HG03565 (cell line): Measurements from ENCODE around the gene SSTR4.
"Not testable (repeated sequence)": the region's sequence is repeated elsewhere in the genome, so short reads cannot be mapped to it uniquely, and the experiment has no call there.

Experiments used
- ATAC-seq: cut with Tn5 transposase; IDR thresholded peaks from one replicate; pipeline ENCODE4 v1.9.1; 2021; ENCODE audit warnings: mild to moderate bottlenecking, moderate library complexity; ENCODE audit not compliant: unreplicated experiment

SSTR4 gene, protein sequence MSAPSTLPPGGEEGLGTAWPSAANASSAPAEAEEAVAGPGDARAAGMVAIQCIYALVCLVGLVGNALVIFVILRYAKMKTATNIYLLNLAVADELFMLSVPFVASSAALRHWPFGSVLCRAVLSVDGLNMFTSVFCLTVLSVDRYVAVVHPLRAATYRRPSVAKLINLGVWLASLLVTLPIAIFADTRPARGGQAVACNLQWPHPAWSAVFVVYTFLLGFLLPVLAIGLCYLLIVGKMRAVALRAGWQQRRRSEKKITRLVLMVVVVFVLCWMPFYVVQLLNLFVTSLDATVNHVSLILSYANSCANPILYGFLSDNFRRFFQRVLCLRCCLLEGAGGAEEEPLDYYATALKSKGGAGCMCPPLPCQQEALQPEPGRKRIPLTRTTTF

DNA sequence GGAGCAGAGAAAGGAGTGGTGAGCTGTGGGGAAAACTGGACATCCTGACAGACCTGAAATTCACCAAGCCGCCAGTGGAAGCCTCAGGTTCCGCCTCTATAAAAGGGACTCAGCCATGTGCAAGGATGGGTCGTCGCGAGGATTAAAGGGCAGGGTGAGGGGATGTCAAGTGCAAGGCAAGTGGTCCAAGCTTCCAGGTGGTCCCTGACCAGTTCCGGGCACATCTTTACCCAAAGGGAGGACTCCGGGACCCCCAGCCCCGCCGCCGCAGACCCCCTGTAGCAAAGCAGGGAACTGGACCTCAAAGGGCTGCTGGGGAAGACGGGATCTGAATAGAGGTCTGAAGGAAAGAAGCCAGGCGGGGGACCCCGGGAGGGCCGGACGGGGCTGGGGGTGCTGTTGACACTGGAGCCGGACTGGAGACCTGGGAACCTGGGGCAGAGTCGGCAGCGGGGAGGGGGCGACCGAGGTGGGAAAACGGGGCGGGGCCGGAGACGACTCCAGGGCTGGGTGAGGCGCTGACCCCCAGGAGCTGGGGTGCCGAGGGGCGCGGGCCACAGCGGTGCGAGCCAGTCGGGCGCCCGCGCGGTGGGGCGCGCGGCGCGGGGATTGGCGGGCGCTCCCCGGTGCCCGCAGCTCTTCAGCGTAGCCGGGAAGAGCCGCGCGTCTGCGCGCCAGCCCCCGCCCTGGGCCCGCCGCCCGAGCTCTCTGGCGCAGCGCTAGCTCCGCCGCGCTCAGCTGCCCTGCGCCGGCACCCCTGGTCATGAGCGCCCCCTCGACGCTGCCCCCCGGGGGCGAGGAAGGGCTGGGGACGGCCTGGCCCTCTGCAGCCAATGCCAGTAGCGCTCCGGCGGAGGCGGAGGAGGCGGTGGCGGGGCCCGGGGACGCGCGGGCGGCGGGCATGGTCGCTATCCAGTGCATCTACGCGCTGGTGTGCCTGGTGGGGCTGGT lies at the start of gene SSTR4:
Gene SSTR4 (plus strand): TSS at position 592 of the 951 bp plus-strand sequence. CDS start 172 bp downstream, at position 764.
- ATAC-seq, result no peak

DNA sequence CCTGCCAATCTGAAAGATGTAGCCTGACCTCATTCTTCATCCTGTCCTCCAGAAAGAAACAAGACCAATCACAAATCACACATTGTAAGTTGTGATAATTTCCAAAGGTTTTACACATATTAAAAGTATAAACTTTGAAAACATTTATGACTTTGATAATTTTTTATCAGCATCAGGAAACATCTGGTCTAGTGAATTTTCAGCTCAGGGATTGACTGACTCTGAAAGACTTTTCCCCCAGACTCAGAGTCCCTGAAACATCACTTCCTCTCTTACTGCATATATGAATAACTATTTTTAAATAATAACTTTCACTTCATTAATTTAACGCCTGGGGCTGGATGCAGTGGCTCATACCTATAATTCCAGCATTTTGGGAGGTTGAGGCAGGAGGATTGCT lies 48.5 kb upstream of the SSTR4 start:
- no peak for ATAC-seq

DNA sequence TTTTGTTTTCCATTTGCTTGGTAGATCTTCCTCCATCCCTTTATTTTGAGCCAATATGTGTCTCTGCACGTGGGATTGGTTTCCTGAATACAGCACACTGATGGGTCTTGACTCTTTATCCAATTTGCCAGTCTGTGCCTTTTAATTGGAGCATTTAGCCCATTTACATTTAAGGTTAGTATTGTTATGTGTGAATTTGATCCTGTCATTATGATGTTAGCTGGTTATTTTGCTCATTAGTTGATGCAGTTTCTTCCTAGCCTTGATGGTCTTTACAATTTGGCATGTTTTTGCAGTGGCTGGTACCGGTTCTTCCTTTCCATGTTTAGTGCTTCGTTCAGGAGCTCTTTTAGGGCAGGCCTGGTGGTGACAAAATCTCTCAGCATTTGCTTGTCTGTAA lies 43.7 kb upstream of the SSTR4 start:
- ATAC-seq, result not testable (repeated sequence)

DNA sequence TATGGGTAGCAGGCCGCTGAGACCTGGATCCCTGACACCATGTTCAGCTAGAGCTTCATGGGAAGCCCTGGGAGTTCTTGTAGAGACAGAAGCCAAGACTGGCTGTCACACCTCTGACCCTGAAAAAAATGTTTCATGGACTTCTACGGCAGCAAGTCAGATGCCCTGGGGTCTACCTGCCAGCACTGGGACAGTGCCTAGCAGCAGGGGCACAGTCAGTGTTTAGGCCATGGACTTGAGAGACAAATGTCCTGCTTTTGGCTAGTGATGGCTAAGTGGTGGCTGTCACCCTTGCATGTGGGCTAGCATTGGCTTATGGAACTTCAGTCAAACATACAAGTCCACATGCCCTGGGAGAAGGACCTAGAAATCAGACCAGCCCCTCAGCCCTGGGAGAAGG lies 41.3 kb upstream of the SSTR4 start:
- no peak for ATAC-seq

DNA sequence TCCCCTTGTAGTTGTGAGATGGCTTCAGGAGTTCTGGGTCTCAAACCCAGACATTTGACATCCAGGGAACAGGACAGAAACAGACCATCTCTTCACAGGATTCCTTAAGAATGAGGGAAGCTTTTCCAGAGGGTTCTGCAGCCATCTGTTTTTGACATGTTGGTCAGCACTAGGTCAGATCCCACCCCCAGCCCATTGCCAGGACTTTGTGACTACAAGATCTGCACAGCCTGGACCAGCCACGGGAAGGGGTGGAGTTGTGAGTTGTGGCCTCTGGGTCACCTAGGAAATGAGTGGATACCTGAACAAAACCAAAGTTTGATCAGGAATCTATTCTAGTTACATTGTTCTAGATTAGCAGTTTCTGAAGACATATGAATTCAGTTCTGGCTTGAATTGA lies 39.2 kb upstream of the SSTR4 start:
- ATAC-seq, result no peak

DNA sequence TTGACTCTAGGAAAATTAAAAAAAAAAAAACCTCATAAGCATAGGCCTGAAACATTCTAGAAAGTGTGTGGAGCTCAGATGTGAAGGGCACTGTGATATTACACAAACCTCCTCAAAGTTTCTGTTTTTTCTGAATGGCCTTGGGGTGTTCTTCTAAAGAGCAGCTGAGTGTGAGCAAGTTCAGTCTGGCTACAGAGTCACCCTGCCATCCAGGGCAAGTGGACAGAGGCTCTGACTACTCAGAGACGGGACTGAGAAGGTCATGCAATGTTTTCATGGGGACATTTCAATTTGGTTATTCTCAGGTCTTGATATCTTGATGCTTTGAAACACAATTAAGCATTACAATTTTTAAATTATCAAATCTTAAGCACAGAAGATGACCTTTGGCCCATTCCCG lies 36.6 kb upstream of the SSTR4 start:
- no peak for ATAC-seq

DNA sequence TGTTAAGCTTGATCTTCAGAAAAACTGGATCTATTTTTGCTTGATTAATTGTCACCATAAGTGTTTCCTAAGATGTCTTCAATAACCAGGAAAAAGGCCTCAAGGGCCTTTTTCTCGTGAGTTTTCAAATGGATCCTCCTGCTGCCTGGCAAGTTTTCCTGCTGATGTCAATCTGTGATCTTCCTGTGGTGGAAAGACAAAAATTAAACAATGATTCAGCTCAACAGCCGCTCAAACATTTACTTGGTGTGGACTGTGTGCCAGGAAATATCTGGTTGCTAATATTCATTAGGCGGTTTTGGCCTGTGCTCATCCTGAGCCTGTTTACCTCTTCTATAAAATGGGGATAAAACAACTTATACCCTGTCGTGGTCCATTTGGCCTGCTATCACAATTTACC lies 35.4 kb upstream of the SSTR4 start:
- ATAC-seq, result no peak

DNA sequence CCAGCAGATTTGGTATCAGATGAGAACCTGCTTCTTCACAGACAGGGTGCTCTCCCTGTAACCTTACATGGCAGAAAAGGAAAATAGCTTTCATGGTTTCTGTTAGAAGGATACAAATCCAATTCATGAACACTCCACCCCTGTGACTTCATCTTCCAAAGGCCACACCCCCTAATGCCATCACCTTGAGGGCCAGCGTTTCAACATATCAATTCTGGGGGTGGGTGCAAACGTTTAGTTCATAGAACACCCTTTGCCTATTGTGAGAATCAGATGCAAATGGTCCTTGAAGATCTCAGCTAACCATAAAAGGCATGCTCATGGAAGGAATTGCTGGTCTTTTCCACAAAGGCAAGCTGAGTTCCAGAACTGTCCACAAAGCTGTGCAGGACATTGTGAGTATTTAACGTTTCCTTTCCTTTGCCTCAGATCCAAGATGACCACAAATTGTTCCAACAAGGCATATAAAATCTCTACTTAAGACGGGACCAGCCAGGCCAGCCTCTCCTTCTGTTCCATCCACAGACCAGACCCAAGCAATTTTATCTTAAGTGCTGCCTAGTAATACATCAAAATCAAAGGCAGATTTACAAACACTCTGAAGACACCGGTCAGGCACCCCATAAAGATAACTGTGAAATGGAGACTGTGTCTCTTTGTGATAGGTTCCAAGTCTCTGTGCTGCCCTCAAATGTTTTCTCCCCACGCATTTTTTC lies 34.7 kb upstream of the SSTR4 start:
- no peak for ATAC-seq

DNA sequence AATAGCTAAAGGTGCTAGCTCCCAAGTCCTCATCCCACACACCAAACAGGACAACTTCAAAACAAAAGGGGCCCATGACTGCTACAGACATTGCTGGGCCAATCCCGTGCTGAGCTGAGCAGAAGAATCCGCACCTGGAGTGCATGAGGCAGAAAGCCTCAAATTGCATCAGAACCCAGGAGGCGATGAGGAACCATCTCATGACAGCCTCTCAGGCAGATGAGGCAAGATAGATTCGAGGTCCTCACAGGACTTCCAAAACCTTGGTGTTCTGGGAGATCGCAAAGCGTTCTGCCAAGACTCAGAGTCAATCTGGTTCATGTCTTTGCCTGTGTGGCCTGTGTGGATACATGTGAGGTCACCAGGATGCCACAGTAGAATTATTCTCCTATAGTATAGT lies 32.8 kb upstream of the SSTR4 start:
- no peak for ATAC-seq

DNA sequence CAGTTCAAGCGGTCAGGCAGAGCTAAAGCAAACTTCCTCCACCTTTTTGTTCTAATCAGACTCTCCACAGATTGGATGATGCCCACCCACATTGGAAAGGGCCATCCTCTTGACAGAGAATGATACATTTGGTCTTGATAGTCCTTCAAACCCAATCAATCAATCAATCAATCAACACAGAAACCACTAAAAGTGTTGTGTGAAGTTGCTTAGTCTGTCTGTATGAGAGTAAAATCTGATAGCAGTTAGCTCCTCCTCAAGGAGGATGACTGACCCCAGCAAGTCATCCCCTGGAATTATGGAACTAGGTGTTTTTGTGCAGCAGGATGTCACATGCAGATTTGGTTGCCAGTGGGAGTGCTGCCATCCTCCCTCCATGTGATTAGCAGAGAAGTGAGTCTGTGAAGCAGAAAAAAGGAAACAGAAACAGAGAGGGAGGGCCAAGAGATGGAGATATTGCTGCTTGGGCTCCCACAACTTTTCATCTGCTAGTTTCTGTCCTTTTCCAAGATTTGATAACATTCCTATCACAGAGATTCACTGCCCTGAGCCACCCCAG lies 32.0 kb upstream of the SSTR4 start:
- no peak for ATAC-seq

DNA sequence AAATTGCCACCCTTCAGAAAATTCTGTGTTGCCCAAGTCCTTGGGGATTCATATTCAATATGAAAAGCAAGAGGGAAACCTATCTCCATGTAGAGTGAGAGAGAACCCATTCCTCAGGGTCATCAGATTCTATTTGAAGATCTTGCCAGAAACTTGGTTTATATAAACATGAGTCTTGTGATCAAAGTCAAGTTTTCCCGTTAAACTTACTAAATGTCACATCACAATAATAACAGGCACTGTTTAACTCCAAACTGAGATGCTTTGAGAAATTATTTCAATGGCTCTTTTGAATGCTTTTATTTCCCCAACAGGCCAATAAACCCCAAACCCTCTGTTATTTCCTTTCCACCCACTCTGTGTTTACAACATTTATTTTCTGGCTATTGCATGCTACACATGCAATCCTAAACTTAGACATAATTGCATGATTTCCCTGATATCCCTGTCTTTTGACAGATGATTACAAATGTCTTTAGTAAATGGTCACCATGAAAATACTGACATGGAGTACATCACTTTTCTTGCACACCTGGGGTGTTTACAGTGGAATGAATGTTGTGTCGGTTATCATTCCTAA lies 31.1 kb upstream of the SSTR4 start:
- ATAC-seq, result no peak

DNA sequence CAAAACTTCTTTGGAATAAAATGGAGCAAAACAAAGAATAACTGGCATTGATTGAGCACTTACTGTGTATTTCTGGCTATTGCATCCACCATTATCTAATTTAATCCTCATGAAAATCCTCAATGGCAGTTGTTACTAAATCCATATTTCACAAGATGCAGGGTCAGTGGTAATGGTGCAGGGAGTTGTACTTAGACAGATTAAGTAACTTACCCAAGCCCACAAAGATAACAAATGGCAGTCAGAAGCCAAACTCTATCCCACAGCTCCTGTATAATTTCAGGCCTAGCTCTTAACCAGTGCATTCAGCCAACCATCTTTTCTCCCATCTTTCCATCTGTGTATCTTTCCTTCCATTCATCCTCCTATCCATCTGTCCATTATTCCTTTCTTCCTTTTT lies 29.3 kb upstream of the SSTR4 start:
- ATAC-seq, result no peak

DNA sequence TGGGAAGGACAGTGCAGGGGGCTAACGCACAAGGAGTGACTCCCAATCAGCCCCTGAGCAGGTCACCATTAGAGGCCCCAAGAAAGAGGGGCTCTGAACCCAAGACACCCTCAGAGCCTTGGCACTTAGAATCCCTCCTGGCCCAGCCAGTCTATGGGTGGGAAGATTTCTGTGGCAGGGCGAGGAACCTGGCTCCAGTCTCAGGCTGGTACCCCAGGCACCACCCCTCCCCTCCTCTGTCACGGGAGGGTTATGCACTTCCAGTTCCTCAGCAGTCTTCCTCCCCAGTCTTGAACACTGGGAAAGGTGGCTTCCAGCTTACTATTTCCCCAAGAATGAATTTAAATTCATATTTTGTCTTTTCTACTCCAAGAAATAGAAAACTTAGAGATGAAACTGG lies 27.6 kb upstream of the SSTR4 start:
- ATAC-seq, result no peak

DNA sequence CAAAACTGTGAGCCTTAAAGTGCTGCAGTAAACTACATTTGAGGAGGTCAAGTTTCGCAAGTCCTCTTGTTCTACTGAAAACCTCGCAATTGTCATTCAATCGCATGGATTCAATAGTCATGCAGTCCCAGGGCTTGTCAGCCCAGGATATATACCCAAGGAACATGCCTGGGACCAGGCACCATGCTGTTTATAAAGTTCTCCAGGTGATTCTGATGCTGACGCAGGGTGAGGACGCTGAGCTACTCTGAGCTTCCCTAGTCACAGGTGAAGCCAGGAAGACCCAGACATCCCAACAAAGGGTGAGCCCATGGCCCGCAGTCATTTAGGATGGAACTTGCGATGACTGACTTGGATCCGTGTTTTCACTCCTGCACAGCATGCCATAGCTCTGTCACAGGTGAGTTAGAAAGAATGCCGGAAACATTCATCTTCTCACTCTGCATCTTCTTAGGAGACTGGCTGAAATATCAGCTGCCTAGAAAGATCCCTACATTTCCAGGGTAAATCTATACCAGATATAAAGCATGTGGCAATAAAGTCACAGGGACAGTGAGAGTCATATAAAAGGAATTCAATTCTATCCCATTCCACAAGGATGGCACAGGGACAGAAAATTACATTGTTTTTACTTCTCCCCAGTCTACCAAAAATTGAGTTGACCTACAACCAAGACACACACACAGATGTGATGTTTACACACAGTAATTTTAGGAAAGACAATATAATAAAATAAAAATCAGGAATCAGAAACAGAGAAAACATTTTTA lies 27.0 kb upstream of the SSTR4 start:
- ATAC-seq, result no peak

DNA sequence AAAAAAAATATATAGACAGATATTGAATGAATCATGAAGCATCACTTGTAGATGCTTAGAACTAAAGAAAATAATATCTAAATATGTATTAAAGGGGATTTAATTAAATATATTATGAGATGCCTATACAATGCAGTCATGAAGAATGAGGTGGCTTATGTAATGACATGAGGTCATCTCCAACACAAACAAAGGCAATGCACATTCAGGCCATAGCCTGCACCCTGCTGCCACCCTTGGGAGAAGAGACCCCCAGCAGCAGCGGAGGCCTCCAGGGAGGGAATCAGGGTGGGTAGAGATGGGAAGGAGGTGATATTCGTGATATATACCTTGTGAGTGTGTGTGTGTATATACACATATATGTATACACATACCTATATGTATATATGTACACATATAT lies 26.4 kb upstream of the SSTR4 start:
- no peak for ATAC-seq

DNA sequence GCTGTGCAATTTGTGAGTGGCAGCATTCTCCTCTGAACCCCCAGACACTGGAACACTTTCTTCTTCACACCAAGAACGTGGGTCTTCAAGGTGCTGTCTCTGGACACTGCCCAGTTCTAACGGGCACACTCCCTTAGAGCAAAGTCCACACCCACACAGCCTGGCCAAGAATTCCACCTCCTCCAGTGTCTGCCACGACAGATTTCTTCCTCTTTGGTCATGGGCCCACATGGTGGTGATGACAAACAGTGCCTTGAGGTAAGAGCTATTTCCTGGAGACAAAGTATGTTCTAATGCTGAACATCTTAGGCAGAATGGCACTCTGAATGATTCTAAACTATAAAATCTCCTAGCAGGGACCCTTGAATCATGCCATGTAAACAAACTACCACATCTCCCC lies 25.5 kb upstream of the SSTR4 start:
- no peak for ATAC-seq

DNA sequence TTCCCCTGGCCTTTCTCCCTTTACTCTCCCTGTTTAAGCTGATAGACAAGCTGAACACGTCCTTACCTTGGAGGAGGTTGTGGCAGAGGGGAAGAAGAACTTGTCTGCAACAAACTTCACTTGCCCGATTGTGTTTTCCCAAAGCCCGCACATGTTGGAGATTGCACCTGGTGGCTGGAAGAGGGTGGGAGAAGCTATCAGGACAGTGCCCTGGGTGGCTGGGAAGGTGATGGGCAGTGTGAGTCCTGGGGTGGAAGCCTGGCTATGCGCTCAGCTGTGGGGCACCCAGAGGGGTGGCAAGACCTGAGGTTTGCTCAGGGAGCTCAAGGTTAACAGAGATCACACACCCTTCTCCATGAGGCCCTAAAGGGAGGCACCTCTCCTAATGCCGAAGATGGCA lies 25.0 kb upstream of the SSTR4 start:
- ATAC-seq, result no peak

DNA sequence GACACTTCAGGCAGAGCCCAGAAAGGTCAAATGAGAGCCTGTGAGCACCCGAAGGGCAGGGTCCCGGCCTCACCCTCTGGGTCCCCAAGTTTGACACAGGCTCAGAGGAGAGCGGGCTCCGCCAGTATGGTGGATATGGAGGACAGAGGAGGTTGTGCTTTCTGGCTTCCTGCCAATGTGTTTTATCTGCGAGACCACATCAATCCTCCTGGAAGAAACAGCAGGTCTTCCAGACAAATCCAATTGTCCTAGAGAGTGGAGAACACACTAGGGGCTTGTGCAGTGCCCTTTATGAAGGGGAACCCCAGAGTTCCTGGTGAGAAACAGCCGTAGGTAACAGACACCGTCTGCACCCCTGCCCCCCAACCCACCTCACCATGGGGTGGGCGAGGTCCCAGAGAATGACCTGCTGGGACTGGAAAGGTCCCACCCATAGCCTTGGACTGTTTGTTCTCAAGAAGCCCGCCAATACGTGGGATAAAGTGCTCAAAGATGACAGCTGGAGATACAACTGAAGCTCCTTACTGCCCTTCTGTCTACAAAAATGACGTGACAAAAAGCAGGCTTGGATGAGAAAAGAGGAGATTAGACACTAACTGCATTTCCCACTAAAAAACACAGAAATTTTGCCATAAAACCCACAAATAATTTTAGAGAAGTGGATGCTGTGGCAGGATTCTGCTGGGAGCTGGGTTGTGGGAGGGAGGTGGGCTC lies 23.9 kb upstream of the SSTR4 start:
- ATAC-seq, result no peak

DNA sequence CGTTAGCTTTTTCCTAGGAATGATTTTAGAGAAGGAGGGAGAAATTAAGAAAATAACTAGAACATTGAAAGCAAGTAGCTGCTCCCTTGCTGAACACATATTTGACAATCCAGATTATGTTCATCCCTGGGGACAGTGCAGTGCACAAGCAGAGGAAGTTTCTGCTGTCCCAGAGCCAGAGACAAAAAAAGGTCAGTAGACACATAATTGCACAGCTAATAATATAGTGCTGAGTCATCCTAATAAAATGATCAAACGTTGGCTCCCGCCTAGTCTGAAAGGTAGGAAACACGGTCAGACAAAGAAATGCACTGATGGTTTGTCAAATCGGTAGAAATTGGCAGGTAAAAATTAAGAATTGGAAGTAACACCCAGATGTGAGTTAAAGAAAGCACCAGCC lies 21.7 kb upstream of the SSTR4 start:
- no peak for ATAC-seq
